DMS114 treated with DMSO at 0.1 percent for 48 hours (cell line): ENCODE measurements around the gene KCNQ2.

Source experiments
- DNase-seq: peaks from one replicate; lab custom pipeline; 2025; ENCODE audit not compliant: unreplicated experiment; lab: John Stamatoyannopoulos, UW

KCNQ2 gene

GRCh38 chr20:63471717-63471980, 806 bp downstream of the KCNQ2 start:
- DNase-seq = no peak

- no peak for DNase-seq
Measured at GRCh38 chr20:63471002-63471716, 1.3 kb downstream of the KCNQ2 start.

GRCh38 chr20:63470410-63470809, 2.0 kb downstream of the KCNQ2 start:
- no peak for DNase-seq

- DNase-seq = no peak
Measured at GRCh38 chr20:63469713-63470101, 2.7 kb downstream of the KCNQ2 start.

- DNase-seq = no peak
Measured at GRCh38 chr20:63469019-63469712, 3.3 kb downstream of the KCNQ2 start.

GRCh38 chr20:63468421-63468820, 4.0 kb downstream of the KCNQ2 start:
- DNase-seq = no peak

- DNase-seq = no peak
Measured at GRCh38 chr20:63467294-63468083, 5.0 kb downstream of the KCNQ2 start.

- no peak for DNase-seq
Measured at GRCh38 chr20:63466861-63467260, 5.6 kb downstream of the KCNQ2 start.

GRCh38 chr20:63466250-63466825, 6.1 kb downstream of the KCNQ2 start:
- DNase-seq = no peak

- no peak for DNase-seq
Measured at GRCh38 chr20:63465380-63466249, 6.8 kb downstream of the KCNQ2 start.

- no peak for DNase-seq
Measured at GRCh38 chr20:63464289-63464635, 8.2 kb downstream of the KCNQ2 start.

- DNase-seq = no peak
Measured at GRCh38 chr20:63463400-63464288, 8.8 kb downstream of the KCNQ2 start.

GRCh38 chr20:63462244-63462643, 10.2 kb downstream of the KCNQ2 start:
- no peak for DNase-seq

GRCh38 chr20:63461104-63461763, 11.2 kb downstream of the KCNQ2 start:
- DNase-seq = no peak

- DNase-seq = no peak
Measured at GRCh38 chr20:63459070-63459380, 13.4 kb downstream of the KCNQ2 start.

GRCh38 chr20:63458170-63459069, 14.0 kb downstream of the KCNQ2 start:
- DNase-seq = no peak

GRCh38 chr20:63457737-63458136, 14.7 kb downstream of the KCNQ2 start:
- DNase-seq = no peak

GRCh38 chr20:63456429-63457284, 15.8 kb downstream of the KCNQ2 start:
- no peak for DNase-seq
